H1 (cell line): Measurements from ENCODE around the gene VPS52. TPM values are rescaled to one million over a fixed set of nuclear protein-coding genes. Genes with fewer than 3 reads are reported as not detected.

ENCODE experiments used
- CTCF ChIA-PET: fragments of 300-600 bp; sonication (Branson Sonifier 250); formaldehyde crosslinking; loops from one replicate; lab custom pipeline; 2021; ENCODE audit not compliant: partially characterized antibody; lab: Charles Lee
- POLR2A ChIA-PET: fragments of 300-600 bp; sonication (Branson Sonifier 250); formaldehyde crosslinking; loops from one replicate; lab custom pipeline; 2021; ENCODE audit warnings: inconsistent platforms; ENCODE audit not compliant: partially characterized antibody; lab: Charles Lee
- DNase-seq, 2 experiments: peaks; one replicate each; pipeline versions ENCODE4 v3.0.0 to v3.0.0-alpha.2; 2010 to 2022; ENCODE audit warnings: low spot score in 2 of 2, low read depth in 1 of 2, mixed read lengths in 1 of 2
- FAIRE-seq: peaks from 2 replicates; lab custom pipeline; 2011; peaks lifted over from hg19 to GRCh38; lab: Jason Lieb, UNC
- H2AFZ ChIP-seq: 2 replicates; pipeline ENCODE4 v1.8.1; 2012; ENCODE audit warnings: low read length, inconsistent platforms
- H2AK5ac ChIP-seq: 2 replicates; pipeline ENCODE4 v1.6.1; 2013; ENCODE audit warnings: low read depth, low read length
- H2BK120ac ChIP-seq: replicated peaks from 2 replicates; pipeline ENCODE3; 2013; ENCODE audit warnings: low read depth, low read length, inconsistent platforms
- H2BK12ac ChIP-seq: 2 replicates; pipeline ENCODE4 v1.6.1; 2013; ENCODE audit warnings: low read depth, low read length
- H2BK15ac ChIP-seq: 2 replicates; pipeline ENCODE4 v1.6.1; 2013; ENCODE audit warnings: low read length
- H2BK20ac ChIP-seq: 2 replicates; pipeline ENCODE4 v1.6.1; 2013; ENCODE audit warnings: low read length
- H2BK5ac ChIP-seq: 2 replicates; pipeline ENCODE4 v1.6.1; 2013; ENCODE audit warnings: low read depth, low read length
- H3K14ac ChIP-seq: 2 replicates; pipeline ENCODE4 v1.6.1; 2013; ENCODE audit warnings: inconsistent platforms; ENCODE audit not compliant: insufficient read length
- H3K18ac ChIP-seq: 2 replicates; pipeline ENCODE4 v1.6.1; 2013; ENCODE audit warnings: low read length; ENCODE audit errors: extremely low read depth
- H3K23ac ChIP-seq: 2 replicates; pipeline ENCODE4 v1.6.1; 2013; ENCODE audit warnings: inconsistent platforms; ENCODE audit not compliant: insufficient read length
- H3K23me2 ChIP-seq: 2 replicates; pipeline ENCODE4 v1.6.1; 2013; ENCODE audit warnings: low read depth, low read length
- H3K27ac ChIP-seq: 2 replicates; pipeline ENCODE4 v1.6.1; 2011; ENCODE audit warnings: low read depth, low read length, inconsistent platforms
- H3K27me3 ChIP-seq, 4 experiments: replicated peaks in 1 of 4; 1 replicate in 1 of 4; 2 replicates in 3 of 4; pipeline versions ENCODE4 v1.6.1 to v1.8.1; 2011 to 2013; ENCODE audit warnings: low read length in 3 of 4, mild to moderate bottlenecking in 3 of 4, inconsistent platforms in 2 of 4, mixed read lengths in 2 of 4, moderate library complexity in 1 of 4; ENCODE audit not compliant: control insufficient read depth in 3 of 4, insufficient read depth in 3 of 4; ENCODE audit errors: extremely low read depth in 1 of 4
- H3K36me3 ChIP-seq, 4 experiments: 2 replicates each; pipeline versions ENCODE4 v1.6.1 to v1.8.1; 2011 to 2013; ENCODE audit warnings: mild to moderate bottlenecking in 4 of 4, low read length in 3 of 4, moderate library complexity in 2 of 4, control low read depth in 1 of 4, inconsistent platforms in 1 of 4; ENCODE audit not compliant: insufficient read depth in 4 of 4, control insufficient read depth in 2 of 4
- H3K4ac ChIP-seq: replicated peaks from 2 replicates; pipeline ENCODE3; 2013; ENCODE audit warnings: low read length, low read depth, mixed read lengths, inconsistent platforms; ENCODE audit not compliant: insufficient read length
- H3K4me1 ChIP-seq, 4 experiments: replicated peaks in 1 of 4; 1 replicate in 1 of 4; 2 replicates in 3 of 4; pipeline versions ENCODE4 v1.6.1 to v1.8.1; 2011 to 2013; ENCODE audit warnings: low read length in 3 of 4, inconsistent platforms in 2 of 4, mixed read lengths in 1 of 4; ENCODE audit not compliant: insufficient read depth in 4 of 4, control insufficient read depth in 3 of 4
- H3K4me2 ChIP-seq, 2 experiments: 2 replicates each; pipeline versions ENCODE4 v1.6.1 to v1.8.1; 2011 to 2013; ENCODE audit warnings: low read depth in 2 of 2, low read length in 2 of 2, control low read depth in 1 of 2, inconsistent platforms in 1 of 2, mild to moderate bottlenecking in 1 of 2; ENCODE audit not compliant: insufficient read depth in 1 of 2
- H3K4me3 ChIP-seq, 4 experiments: fragments of 200-600, 300-600 bp in 1 of 4; sonication (generic), shearing (Covaris generic), sonication (Bioruptor Twin) in 1 of 4; 2 replicates each; pipeline versions ENCODE4 v1.5.1 to v1.8.1; 2011 to 2016; ENCODE audit warnings: low read length in 4 of 4, low read depth in 3 of 4, control low read depth in 2 of 4, inconsistent platforms in 2 of 4, mild to moderate bottlenecking in 2 of 4, mixed read lengths in 1 of 4, moderate library complexity in 1 of 4; ENCODE audit not compliant: insufficient read depth in 2 of 4; ENCODE audit errors: extremely low read depth in 1 of 4
- H3K56ac ChIP-seq: replicated peaks from 2 replicates; pipeline ENCODE3; 2013; ENCODE audit warnings: low read depth, mild to moderate bottlenecking, mixed read lengths, low read length, inconsistent platforms; ENCODE audit not compliant: insufficient read length
- H3K79me1 ChIP-seq: 2 replicates; pipeline ENCODE4 v1.6.1; 2013; ENCODE audit warnings: low read depth, low read length, control low read depth
- H3K79me2 ChIP-seq, 2 experiments: 2 replicates each; pipeline versions ENCODE4 v1.6.1 to v1.8.1; 2012 to 2013; ENCODE audit warnings: low read length in 2 of 2, mild to moderate bottlenecking in 2 of 2, inconsistent platforms in 1 of 2; ENCODE audit not compliant: insufficient read depth in 2 of 2, control insufficient read depth in 1 of 2
- H3K9ac ChIP-seq, 4 experiments: replicated peaks in 1 of 4; 1 replicate in 1 of 4; 2 replicates in 3 of 4; pipeline versions ENCODE4 v1.6.1 to v1.8.1; 2011 to 2013; ENCODE audit warnings: low read depth in 3 of 4, low read length in 3 of 4, control low read depth in 2 of 4, mild to moderate bottlenecking in 2 of 4, moderate library complexity in 2 of 4, inconsistent platforms in 1 of 4; ENCODE audit errors: extremely low read depth in 1 of 4
- H3K9me3 ChIP-seq, 2 experiments: 2 replicates each; pipeline versions ENCODE4 v1.6.1 to v1.8.1; 2012 to 2013; ENCODE audit warnings: mild to moderate bottlenecking in 2 of 2, moderate library complexity in 2 of 2, control low read depth in 1 of 2, inconsistent platforms in 1 of 2, low read depth in 1 of 2, low read length in 1 of 2, mixed read lengths in 1 of 2; ENCODE audit not compliant: insufficient read depth in 2 of 2
- H4K20me1 ChIP-seq, 2 experiments: replicated peaks in 1 of 2; 2 replicates each; pipeline versions ENCODE3 to v1.8.1; 2011 to 2013; ENCODE audit warnings: inconsistent platforms in 2 of 2, low read length in 2 of 2, mild to moderate bottlenecking in 1 of 2; ENCODE audit not compliant: insufficient read depth in 2 of 2, control insufficient read depth in 1 of 2
- H4K5ac ChIP-seq: 2 replicates; pipeline ENCODE4 v1.6.1; 2013; ENCODE audit warnings: low read length, low read depth, mixed read lengths, inconsistent platforms; ENCODE audit not compliant: insufficient read length
- H4K8ac ChIP-seq: 2 replicates; pipeline ENCODE4 v1.8.0; 2013; ENCODE audit warnings: mild to moderate bottlenecking, moderate library complexity, low read length, inconsistent platforms; ENCODE audit not compliant: insufficient read depth; ENCODE audit errors: extremely low read depth
- H4K91ac ChIP-seq: replicated peaks from 2 replicates; pipeline ENCODE3; 2013; ENCODE audit warnings: low read length, mixed read lengths, inconsistent platforms; ENCODE audit not compliant: insufficient read length
- ATF3 ChIP-seq: IDR thresholded peaks from 2 replicates; pipeline ENCODE4 v1.6.1; 2011; ENCODE audit warnings: low read depth, mild to moderate bottlenecking, low read length; ENCODE audit not compliant: insufficient read depth
- BRCA1 ChIP-seq: IDR thresholded peaks from 2 replicates; pipeline ENCODE4 v1.6.1; 2012; ENCODE audit warnings: low read depth, low read length, improper control_type of control experiment
- CREB1 ChIP-seq: IDR thresholded peaks from 2 replicates; pipeline ENCODE4 v1.6.1; 2012; ENCODE audit warnings: inconsistent platforms
- EGR1 ChIP-seq: IDR thresholded peaks from 2 replicates; pipeline ENCODE4 v1.6.1; 2011; ENCODE audit warnings: low read depth, low read length, borderline replicate concordance
- EP300 ChIP-seq, 2 experiments: IDR thresholded peaks; 1 replicate in 1 of 2; 2 replicates in 1 of 2; pipeline ENCODE4 v1.6.1; 2011 to 2012; ENCODE audit warnings: low read depth in 2 of 2, low read length in 2 of 2, mild to moderate bottlenecking in 2 of 2, borderline replicate concordance in 1 of 2, inconsistent platforms in 1 of 2, moderate library complexity in 1 of 2
- EZH2 ChIP-seq: fragments of 200-600 bp; sonication (generic); IDR thresholded peaks from 2 replicates; pipeline ENCODE4 v1.7.1; 2012; ENCODE audit warnings: low read depth, mild to moderate bottlenecking, moderate library complexity, low read length, inconsistent platforms; ENCODE audit not compliant: severe bottlenecking
- RBBP5 ChIP-seq: IDR thresholded peaks from 2 replicates; pipeline ENCODE4 v1.7.1; 2012; ENCODE audit warnings: low read depth, mild to moderate bottlenecking, inconsistent platforms, low read length, moderate library complexity, borderline replicate concordance
- RNF2 ChIP-seq: fragments of 200-900, 300-1000 bp; sonication (generic); IDR thresholded peaks from 2 replicates; pipeline ENCODE4 v1.7.1; 2016; ENCODE audit warnings: borderline replicate concordance, low read depth, mild to moderate bottlenecking, antibody characterized with exemption, low read length; ENCODE audit not compliant: poor library complexity, severe bottlenecking; ENCODE audit errors: missing control alignments
- SIRT6 ChIP-seq: IDR thresholded peaks from one replicate; pipeline ENCODE4 v1.7.1; 2012; ENCODE audit warnings: low read length, inconsistent platforms
- USF2 ChIP-seq: IDR thresholded peaks from 2 replicates; pipeline ENCODE4 v1.6.1; 2011; ENCODE audit warnings: low read length, improper control_type of control experiment
- WGBS, 2 experiments: shearing (Covaris generic) in 1 of 2; methylation state at CpG; one replicate each; pipeline versions ENCODE4 v1.1.6 to v1.1.7; 2013 to 2015; ENCODE audit warnings: low lambda C conversion rate in 2 of 2, mixed read lengths in 2 of 2, inconsistent platforms in 1 of 2, low coverage in 1 of 2, missing lambda C conversion rate in 1 of 2; ENCODE audit not compliant: insufficient replicate concordance in 2 of 2, insufficient coverage in 1 of 2, insufficient read length in 1 of 2; ENCODE audit errors: extremely low coverage in 1 of 2, missing lambda C conversion rate in 1 of 2; 5-methylcytosine and 5-hydroxymethylcytosine counted together
- polyA plus RNA-seq, 7 experiments: library from polyadenylated mRNA; depleted of rRNA in 3 of 7; stranded (reverse) in 5 of 7; unstranded in 2 of 7; fragments of >200 nt in 5 of 7; fragments of 200-250 nt in 2 of 7; gene quantifications; 1 replicate in 5 of 7; 2 replicates in 1 of 7; 4 replicates in 1 of 7; pipeline versions ENCODE4 v1.2.1 to v1.2.3, GENCODE V29; 2011 to 2013; ENCODE audit warnings: missing spikeins in 2 of 7, mixed read lengths in 2 of 7
- total RNA-seq: library from RNA; stranded (reverse); fragmentation: NEBNext Ultra II Directional; extraction: Animal tissue kit (Norgen Biotek cat#: 25700); gene quantifications from 2 replicates; pipeline ENCODE4 v1.2.1, GENCODE V29; 2021
- TF ChIP-seq, protein P1 (sequence below): IDR thresholded peaks from 2 replicates; pipeline ENCODE4 v1.6.1; 2012; ENCODE audit warnings: inconsistent platforms

The VPS52 gene
- total and polyA plus RNA-seq, 2 of the 8 experiments (the other 6 are each of a cell fraction or from before 2014, with no cell fraction given), result 36.5 to 86.3 TPM

- no peaks in the 10 kb centered on the region for H3K27me3 ChIP-seq
- no peak overlapping the region for H3K23ac ChIP-seq
- no peak overlapping the region for H2AK5ac ChIP-seq
- no peak overlapping the region for H3K4me3 ChIP-seq
- peaks cover 13 to 14% of the 10 kb centered on the region in 2 experiments for H4K20me1 ChIP-seq
- peaks cover 3 to 28% (median 10%) of the 10 kb centered on the region in 4 experiments for H3K4me1 ChIP-seq
- H3K18ac ChIP-seq, result no peak overlapping the region
- no peak for DNase-seq
- no peak overlapping the region for H2BK20ac ChIP-seq
- H3K56ac ChIP-seq, result no peak overlapping the region
- H2BK120ac ChIP-seq, result no peak overlapping the region
- no peak overlapping the region for H4K91ac ChIP-seq
- WGBS, 2 experiments, result 87% methylated on average over 3 of the region's 3 CpGs; no CpG with 5 or more reads in 1 of the 2 experiments
- no peak overlapping the region for H3K4ac ChIP-seq
- peaks cover 9 to 16% of the 10 kb centered on the region in 2 experiments for H3K79me2 ChIP-seq
- no peak overlapping the region for H2AFZ ChIP-seq
- H4K5ac ChIP-seq, result no peak overlapping the region
- no peak overlapping the region for H4K8ac ChIP-seq
- no peaks in the 10 kb centered on the region for H3K9me3 ChIP-seq
- H2BK5ac ChIP-seq, result no peak overlapping the region
- POLR2A ChIA-PET, result interaction anchor here (1.7 to 12.0 kb wide), 8 partner anchors 10 to 310 kb away, joined by 4 to 337 read pairs (median 12); partner anchors contain the start of genes BRD2, PFDN6, RGL2 and WDR46
- H3K23me2 ChIP-seq, result peaks cover 14% of the 10 kb centered on the region
- H3K9ac ChIP-seq, result no peak overlapping the region
- peaks cover 12 to 38% (median 31%) of the 10 kb centered on the region in 4 experiments; a peak in 7 of 8 replicates for H3K36me3 ChIP-seq
- no peak for FAIRE-seq
- no peak overlapping the region for H3K27ac ChIP-seq
- H3K4me2 ChIP-seq, result no peak overlapping the region; a peak in 1 of 4 replicates
- CTCF ChIA-PET, result interaction anchor here (0.9 to 8.0 kb wide), 10 partner anchors 8 to 169 kb away, joined by 3 to 81 read pairs (median 8); partner anchors contain the start of genes PFDN6, RGL2, RPS18 and TAPBP
- H3K79me1 ChIP-seq, result 0 out of 2 replicates have a peak, but pooled peaks cover 4% of the 10 kb centered on the region
- H2BK12ac ChIP-seq, result no peak overlapping the region
- no peak overlapping the region for H2BK15ac ChIP-seq
- no peak overlapping the region for H3K14ac ChIP-seq
- TF ChIP-seq BRCA1, result no peak
- TF ChIP-seq CREB1, result no peak
- no peak for TF ChIP-seq SIRT6
- no peak for TF ChIP-seq EGR1
- no peak for TF ChIP-seq ATF3
- TF ChIP-seq RBBP5, result no peak
- no peak for TF ChIP-seq EP300 (IDR thresholded peaks at IDR 0.05; ENCODE audit: borderline replicate concordance in 1 of 2, low read depth in 2 of 2, low read length in 2 of 2)
- TF ChIP-seq RNF2, result no peak
- TF ChIP-seq, protein P1, sequence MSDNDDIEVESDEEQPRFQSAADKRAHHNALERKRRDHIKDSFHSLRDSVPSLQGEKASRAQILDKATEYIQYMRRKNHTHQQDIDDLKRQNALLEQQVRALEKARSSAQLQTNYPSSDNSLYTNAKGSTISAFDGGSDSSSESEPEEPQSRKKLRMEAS, result no peak
- TF ChIP-seq EZH2, result no peak
- no peak for TF ChIP-seq USF2
These were observed 7.1 kb upstream of the VPS52 start for GRCh38 chr6:33278810-33279209.
